Fibroblast of peridontal ligament (primary cell): ENCODE results near the gene CLIP1.
A peak's percentile ranks its signal among the peaks of the same experiment; 100 is the strongest.

Experiments
- DNase-seq: peaks from one replicate; pipeline ENCODE4 v3.0.0-alpha.2; 2010; ENCODE audit errors: extremely low read depth

The CLIP1 gene

DNA sequence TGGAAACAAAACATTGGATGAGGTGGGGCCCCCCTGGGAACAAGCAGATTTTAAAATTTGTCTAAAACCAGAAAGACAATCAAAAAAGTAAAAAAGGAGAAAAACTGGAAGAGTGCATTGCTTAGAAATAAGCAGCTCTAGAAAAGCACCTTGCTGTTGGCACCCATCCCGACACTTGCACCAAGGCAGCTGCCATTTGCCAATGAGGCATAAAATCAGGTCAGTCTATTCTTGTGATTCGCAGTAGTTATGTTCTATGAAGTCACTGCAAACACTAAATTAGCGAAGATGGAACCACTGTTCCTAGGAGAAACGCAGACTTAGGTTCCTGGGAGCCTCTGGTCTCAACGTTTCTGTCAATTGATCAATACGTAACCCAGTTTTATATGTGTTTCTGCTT lies 172.4 kb downstream of the CLIP1 start:
- DNase-seq: no peak

GRCh38 chr12:122245553-122245952 lies 176.9 kb downstream of the CLIP1 start:
- DNase-seq: no peak

DNA sequence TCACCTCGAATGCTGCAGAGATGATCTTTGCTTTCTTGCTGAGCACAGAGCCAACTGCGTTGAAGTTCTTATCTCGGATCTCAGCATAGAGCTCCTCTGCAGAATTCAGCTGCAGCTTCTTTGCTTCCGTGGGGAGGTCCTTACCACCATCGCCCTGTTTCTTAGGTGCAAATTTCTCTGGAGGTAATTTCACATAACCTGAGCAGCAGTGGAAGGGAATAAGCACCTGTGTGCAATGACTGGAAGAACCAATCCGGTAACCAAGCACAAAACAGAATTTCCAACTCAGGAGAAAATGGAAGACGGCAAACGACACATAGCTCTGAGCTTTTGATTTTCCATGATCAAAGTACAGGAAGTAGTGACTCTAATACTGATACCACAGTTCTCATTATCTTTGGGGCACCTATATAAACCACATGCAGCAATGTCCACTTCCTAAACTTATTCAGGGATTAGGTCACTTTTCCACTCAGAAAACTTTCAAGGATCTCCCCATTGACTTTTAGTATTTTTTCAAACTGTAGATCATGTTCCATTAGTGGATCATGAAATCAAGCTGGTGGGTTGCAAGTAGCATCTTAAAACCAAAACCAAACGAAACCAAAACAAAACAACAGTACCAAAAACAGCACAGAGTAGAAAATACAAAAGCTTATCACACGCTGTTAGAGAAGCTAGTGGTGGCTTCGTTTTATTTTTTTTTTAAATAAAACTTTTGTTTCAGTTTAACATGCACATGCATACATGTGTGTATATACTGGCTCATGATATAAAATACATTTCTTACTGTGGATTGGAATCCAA lies 177.7 kb downstream of the CLIP1 start:
- no peak for DNase-seq

DNA sequence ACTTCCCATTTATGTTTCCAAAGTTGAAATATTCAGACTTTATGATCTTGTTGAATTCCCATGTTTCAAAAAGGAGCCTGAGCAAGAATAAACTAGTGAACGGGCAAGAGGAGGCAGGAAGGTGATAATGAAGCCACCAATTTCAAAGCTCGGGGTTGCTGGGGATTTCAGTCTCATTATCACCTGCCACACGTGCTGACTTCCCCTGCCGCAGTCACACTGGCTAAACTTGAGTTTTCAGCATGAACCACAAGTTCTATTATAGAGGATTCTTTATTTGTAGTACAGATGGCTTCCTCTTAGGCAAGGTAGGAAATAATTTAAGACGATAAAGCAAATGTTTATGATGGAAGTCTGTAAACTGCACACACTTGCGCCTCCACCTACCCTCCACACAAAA lies 178.5 kb downstream of the CLIP1 start:
- DNase-seq: no peak

DNA sequence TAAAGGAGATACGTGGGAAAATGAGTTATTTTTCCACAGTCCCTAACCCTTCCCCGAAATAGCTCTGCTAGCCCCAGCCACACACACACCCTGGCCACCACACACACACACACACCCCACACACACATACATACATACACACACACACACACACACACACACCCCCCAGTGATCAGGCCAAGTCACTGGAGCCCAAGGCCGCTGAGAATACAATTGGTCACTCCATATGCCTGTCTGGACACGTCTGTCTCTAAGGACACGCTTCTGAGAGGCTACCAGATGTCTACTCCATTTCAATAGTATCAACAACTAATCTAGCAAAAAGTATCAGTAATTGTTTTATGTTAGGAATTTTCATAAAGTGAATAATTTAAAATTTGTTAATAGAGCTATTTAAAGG lies 183.6 kb downstream of the CLIP1 start:
- DNase-seq: no peak

DNA sequence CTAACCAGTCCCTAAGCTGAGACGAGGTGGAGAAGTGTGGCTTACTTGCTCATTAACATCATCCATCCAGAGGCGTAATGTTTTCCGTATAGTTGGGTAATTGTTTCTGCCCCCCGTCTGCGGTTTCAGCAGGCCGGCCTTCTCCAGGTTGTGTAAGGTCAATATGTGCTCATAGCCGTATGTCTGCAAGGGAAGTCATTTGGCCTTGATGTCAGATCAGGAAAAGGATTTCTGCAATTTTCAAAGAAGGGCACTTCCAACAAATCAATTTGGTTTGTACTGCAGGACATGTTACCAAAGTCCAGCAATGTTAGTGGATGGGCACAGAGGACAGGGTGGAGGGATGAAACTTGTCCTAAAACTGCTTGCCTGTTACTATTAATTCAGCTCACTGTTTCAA lies 186.7 kb downstream of the CLIP1 start:
- no peak for DNase-seq

- DNase-seq: no peak
Measured at GRCh38 chr12:122232691-122233090, 189.8 kb downstream of the CLIP1 start.

DNA sequence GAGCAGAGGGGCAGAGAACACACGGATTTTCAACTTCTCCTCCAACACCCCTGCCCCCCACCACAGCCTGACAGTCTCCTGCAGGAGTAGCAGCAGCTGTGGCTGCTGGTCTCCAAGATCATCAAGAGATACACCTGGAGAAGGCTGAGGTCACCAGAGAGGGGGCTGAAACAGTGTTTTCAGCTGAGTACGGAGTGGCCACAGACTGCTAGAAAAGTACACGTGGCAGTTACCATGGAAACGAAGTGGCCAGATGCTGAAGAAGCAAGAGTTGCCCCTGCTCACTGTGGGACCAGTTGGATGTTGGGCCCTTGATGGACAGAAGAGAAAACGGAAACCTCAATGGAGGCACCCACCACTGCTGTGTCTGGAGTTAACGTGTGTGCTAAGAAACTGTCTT lies 191.7 kb downstream of the CLIP1 start:
- DNase-seq: no peak

- DNase-seq: no peak
Measured at GRCh38 chr12:122228092-122228491, 194.4 kb downstream of the CLIP1 start.

- DNase-seq: no peak
Measured at GRCh38 chr12:122227341-122227740, 195.1 kb downstream of the CLIP1 start.

DNA sequence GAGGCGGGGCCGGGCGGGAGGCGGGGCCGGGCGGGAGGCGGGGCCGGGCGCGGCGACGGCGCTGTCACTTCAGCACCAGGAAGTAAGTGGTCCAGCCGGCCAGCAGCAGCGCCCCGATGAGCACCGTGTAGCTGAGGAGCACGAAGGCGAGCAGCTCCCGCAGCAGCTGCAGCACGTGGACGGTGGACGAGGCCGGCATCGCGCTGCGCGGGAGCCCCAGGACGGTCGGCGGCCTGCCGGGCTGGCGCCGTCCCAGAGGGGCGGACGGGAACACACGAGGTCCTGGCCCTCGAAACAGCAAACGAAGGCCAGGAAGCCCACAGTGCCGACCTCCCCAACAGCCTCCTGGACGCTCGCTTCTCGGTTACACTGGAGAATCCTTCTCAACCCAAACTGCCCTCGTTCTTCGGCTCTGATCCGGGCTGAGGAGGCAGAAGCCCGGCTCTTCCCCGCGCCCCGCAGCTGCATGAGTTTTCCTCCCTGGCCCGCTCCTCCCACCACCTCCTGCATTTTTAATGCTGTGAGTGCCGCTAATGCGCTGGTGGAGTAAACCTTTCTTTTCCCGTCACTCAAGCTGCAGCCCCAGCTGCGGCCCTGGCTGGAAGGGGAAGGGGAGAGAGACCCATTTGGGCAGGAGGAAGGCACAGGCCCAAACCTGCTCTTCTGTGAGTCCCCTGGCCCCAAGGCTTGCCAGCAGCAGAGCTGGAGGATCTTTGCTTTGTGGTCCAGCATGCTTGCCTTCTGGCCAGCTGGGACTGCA lies 195.9 kb downstream of the CLIP1 start:
- DNase-seq: no peak

DNA sequence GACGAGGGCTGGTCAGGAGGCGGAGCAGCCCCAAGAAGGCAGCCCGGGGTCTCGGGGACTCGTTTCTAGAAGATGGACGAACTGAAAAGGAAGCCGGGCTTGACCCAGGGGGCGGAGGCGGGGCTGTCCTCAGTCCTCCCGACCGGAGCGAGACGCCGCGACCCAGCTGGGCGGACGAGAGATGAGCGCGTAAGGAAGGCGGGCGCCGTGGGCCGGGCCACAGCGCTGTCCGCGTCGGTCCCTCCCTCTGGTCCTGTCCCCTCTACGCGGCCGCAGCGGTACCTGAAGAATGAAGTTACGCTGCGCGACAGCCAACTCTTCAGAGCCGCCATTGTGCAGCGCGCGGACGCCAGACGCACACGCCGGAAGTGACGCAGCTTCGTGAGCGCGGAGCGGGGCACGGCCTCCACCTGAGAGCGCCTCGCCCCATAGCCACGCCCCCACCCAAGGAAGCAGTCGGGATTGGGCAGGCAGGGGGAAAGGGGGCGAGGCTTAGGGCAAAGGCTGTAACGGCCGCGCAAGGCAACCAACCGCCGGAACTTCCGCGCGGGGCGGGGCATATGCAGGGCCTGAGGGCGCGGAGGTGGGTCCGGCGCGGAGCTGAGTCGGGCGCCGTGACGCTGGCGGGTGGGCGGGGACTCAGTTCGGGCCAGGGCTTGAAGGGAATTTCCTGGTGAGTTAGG lies 196.6 kb downstream of the CLIP1 start, which contains the start of gene DIABLO:
DIABLO (minus strand) TSS at position 370 of the 683 bp plus-strand sequence; CDS start at position 332, 38 bp downstream.
- peak; percentile 98 for DNase-seq
